GM21390 (cell line): Measurements from ENCODE around the gene CSNK1A1.
"Not testable (repeated sequence)": the region's sequence is repeated elsewhere in the genome, so short reads cannot be mapped to it uniquely, and the experiment has no call there.

Experiments
- ATAC-seq: cut with Tn5 transposase; IDR thresholded peaks from one replicate; pipeline ENCODE4 v1.9.1; 2021; ENCODE audit not compliant: unreplicated experiment

The CSNK1A1 gene

GRCh38 chr5:149551227-149552037 is at the start of gene CSNK1A1:
Gene CSNK1A1 (minus strand): TSS chr5:149551439. CDS start chr5:149550964, 475 bp downstream.
- peak; percentile 87 for ATAC-seq

GRCh38 chr5:149600932-149601331 is 49.7 kb upstream of the CSNK1A1 start:
- ATAC-seq, result no peak

DNA sequence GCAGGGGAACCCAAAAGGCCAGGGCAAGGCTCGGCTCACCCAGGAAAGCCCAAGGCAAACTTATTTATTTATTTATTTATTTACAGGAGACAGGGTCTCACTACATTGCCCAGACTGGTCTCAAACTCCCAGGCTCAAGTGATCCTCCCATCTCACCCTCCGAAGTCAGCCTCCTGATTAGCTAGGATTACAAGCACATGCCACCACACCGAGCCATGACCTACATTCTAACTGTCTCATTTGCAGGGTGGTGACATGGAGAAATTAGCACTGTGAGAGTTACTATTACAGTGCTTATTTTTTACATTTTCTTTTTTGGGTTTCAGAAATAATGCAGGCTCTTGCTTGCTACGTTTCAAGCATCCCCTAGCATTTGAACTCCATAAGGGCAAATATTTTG is 48.1 kb upstream of the CSNK1A1 start:
- ATAC-seq, result no peak

- ATAC-seq, result no peak
Measured at GRCh38 chr5:149598966-149599365, 47.7 kb upstream of the CSNK1A1 start.

- not testable (repeated sequence) for ATAC-seq
Measured at GRCh38 chr5:149598234-149598633, 47.0 kb upstream of the CSNK1A1 start.

DNA sequence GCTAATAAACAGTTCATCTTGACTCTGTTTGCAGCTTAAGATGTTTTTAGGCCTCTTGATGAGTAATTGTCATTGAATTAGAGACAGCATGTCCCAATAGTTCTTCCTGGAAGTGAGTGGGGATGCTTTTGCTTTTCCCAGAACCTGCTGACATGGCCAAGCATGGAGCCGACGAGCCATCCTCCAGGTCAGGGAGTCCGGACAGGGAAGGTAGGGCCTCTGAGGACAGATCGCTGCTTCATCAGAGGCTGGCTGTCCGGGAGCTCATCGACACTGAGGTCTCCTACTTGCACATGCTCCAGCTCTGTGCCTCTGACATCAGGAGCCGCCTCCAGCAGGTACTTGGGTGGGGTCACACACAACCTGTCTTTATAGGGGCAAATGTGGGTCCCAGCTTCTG is 46.4 kb upstream of the CSNK1A1 start:
- ATAC-seq, result no peak

DNA sequence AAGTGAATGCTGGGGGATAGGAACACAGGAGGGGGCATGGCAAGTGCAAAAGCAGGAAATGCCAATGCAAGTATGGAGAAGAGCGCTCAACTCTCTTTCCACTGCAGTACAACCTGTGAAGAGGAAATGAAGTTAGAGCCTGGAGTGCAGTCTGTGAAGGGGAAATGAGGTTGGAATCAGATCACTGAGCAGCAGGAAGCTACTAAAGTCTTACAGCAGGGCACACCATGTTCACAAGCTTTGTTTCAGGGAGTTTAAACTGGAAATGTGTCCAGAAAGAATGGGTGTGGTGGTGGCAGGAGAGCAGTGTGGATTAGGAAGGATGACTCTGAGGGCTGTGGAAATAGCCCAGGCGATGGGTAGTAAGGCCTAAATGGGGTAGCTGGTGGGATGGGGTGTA is 45.5 kb upstream of the CSNK1A1 start:
- no peak for ATAC-seq

- ATAC-seq, result not testable (repeated sequence)
Measured at GRCh38 chr5:149595105-149595504, 43.9 kb upstream of the CSNK1A1 start.

DNA sequence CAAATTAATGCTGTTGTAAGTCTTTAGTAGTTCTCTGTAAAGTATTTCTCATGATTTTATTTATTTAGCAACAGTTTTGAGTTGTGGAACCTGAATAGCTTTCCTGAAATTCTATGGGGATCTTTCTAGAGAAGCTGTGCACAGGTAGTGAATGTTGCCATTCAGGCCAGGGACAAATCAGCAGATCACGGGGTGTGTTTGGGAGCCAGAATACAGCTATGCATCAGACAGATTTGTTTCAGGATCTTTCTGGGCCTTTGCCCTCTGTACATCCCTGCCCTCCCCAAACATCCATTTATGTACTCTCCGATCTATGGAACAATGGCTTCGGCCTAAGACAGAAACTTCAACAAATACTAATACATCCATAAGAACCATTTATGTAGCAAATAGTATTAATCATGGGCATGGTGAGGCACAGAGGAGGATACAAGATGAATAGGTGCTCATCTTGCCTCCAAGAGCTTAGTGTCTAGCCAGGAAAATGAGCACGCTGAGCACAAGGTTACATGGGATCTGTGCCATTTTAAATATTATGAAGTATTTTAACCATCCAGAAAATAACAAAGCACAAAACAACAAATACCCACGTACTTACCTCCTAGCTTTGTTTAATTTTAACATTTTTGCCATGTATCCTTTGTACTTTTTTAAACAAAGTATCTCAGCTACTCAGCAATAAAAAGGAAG is 43.1 kb upstream of the CSNK1A1 start:
- no peak for ATAC-seq

DNA sequence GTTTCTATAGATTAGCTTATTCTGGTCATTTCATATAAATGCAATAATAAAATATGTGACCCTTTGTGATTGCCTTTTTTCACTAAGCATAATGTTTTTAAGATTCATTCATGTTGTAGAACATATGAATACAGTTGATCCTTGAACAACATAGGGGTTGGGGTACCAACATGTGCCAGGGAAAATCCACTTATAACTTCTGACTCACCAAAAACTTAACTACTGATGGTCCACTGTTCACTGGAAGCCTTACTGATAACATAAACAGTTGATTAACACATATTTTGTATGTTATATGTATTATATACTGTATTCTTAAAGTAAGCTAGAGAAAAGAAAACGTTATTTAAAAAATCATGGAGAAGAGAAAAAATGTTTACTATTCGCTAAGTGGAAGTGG is 42.1 kb upstream of the CSNK1A1 start:
- no peak for ATAC-seq

- no peak for ATAC-seq
Measured at GRCh38 chr5:149588936-149589335, 37.7 kb upstream of the CSNK1A1 start.

DNA sequence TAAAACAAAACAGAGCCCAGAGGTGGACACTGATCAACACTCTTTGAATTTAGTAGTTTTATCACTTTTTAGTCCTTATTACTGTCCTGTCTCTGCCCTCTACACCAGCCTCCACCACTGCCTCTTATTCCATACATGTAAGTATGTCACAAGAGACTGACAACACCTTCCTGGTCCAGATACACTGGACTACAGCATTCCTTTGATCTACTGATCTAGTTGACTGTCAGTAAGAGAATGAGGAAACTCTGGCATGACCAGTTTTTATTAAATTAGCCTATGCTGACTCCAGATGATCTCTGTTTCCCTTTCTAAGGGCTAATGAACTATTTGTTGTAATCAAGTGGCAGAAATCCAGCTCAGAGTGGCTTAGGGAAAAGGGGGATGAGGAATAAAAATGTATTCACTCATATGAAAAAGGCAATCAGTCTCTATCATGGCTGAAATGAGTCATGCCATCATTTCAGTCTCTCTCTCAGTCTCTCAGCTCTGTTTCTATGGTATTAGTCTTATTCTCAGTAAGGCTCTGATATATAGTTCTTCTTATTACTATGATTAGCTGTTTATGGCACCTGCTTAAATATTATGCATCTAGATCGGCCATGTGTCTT is 35.6 kb upstream of the CSNK1A1 start:
- ATAC-seq, result no peak

- no peak for ATAC-seq
Measured at GRCh38 chr5:149585910-149586309, 34.7 kb upstream of the CSNK1A1 start.

DNA sequence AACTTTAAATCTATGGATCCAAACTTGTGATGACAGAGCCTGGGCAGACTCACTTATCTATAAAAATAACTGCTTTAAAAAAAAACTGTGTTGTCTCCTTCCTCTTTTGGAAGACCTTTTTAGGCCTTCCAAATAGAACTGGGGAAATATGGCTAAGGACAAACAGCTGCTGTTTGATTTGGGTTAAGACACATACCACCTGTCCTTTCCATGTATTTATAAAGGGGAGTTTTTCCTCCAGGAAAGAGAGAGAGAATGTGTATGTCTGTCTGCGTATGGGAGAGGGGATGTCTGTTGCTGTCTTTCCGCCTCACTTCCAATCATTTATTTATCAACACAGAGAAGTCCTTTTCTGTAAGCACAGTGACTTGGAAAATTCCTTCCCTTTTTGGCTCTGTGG is 32.9 kb upstream of the CSNK1A1 start:
- ATAC-seq, result no peak

DNA sequence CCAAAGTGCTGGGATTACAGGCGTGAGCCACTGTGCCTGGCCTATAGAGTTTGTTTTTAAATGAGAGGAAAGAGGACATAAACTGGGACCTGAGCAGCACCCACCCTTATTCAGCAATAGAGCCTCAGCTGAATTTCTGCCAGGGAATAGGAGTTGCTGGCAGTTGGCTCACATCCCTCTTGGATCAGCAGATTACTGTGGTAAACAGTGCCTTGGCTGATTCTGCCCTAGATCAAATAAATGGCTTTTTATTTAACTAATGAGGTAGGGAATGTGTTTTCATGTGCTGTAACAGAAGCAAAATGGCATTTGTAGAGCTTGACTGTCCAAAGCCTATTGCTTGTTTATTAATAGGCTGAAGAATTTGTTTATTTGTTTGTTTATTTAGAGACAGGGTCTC is 32.2 kb upstream of the CSNK1A1 start:
- ATAC-seq, result no peak

GRCh38 chr5:149581931-149582768 is 30.9 kb upstream of the CSNK1A1 start:
- ATAC-seq, result no peak

DNA sequence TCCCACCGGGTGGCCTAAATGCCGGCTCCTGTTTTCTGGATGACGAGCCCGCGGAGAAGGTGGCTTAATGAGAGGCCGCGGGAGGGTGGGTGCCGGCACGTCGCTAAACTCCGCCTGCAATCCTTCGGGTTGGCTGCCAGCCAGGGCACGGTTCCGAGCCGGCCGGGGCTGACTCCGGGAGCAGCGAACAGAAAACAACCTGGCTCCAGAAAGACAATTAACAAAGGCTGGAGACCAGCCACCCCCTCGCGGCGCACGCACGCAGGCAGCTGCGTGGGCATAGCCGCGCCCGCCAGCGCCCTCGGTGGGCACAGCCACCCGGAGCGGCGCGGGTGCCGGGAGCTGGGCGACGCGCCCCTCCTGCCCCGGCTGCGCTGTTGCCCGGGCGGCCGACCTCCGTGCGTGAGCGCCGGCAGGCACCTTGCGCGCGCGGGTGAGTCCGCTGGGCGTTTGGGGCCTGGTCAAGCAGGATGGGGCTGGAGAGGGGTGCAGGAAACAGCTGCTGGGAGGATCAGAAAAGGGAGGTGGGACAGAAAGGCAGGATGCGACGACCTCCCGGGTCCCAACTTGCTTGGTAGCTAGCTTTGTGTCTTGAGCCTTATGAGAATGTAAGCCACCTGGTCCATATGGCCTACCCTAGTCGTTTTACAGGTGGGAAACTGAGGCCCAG is 30.1 kb upstream of the CSNK1A1 start, which contains the start of gene ARHGEF37:
ARHGEF37 (plus strand) TSS at position 307 of the 670 bp plus-strand sequence. CDS start 16,272 bp downstream, outside the sequence.
- ATAC-seq, result no peak

- ATAC-seq, result no peak
Measured at GRCh38 chr5:149580808-149581191, 29.6 kb upstream of the CSNK1A1 start.

DNA sequence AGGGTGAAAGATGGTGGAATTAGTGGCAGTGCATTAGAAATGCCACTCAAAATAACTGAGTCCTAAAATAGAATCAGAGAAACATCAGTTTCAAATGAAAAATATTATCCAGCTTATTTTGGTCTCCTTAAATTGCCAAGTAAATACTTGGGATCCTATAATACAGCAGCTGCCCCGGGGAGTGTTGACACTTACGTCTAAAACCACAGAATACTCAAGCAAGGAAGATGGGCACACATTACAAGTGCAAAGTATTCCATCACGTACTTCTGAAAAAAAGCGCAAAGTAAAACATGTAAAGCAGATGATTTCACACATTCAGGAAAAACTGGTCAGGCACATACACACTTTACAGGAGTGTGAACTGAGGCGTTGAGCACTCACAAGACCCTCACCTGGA is 27.7 kb upstream of the CSNK1A1 start:
- no peak for ATAC-seq

- no peak for ATAC-seq
Measured at GRCh38 chr5:149576021-149576420, 24.8 kb upstream of the CSNK1A1 start.
